Activated T-helper 1 cell treated with anti-CD3 and anti-CD28 coated beads, Interleukin-2, amount 50 U/mL, for 16 hours (primary cell): ENCODE measurements around the gene BANK1.

Experiments
- DNase-seq, 2 donors: peaks; one replicate each; pipeline ENCODE4 v3.0.0-alpha.2; 2020; ENCODE audit warnings: low read depth in 1 of 2, low spot score in 1 of 2

Gene BANK1

GRCh38 chr4:101954975-101955678 is 164.6 kb downstream of the BANK1 start:
- DNase-seq: no peak

- no peak for DNase-seq
Measured at GRCh38 chr4:101956068-101956825, 165.7 kb downstream of the BANK1 start.

DNA sequence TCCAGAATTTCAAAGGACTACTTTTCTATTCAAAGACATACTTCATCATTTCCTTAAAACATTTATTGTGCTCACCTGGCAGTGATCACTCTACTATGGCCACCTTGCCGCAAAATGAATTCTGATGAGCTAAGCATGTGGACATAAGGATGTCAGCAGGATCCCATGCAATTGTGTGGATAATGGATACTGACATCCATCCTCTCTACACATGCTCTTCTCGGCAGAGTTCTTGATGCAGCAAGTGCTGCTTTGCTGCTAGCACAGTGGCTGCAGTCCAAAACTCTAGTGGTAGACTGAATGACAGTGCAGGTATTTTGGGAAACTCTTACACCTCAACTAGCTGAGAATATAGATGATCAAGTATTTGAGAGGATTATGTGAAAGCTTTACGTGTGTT is 168.0 kb downstream of the BANK1 start:
- no peak for DNase-seq

GRCh38 chr4:101960431-101960830 is 169.9 kb downstream of the BANK1 start:
- no peak for DNase-seq

DNA sequence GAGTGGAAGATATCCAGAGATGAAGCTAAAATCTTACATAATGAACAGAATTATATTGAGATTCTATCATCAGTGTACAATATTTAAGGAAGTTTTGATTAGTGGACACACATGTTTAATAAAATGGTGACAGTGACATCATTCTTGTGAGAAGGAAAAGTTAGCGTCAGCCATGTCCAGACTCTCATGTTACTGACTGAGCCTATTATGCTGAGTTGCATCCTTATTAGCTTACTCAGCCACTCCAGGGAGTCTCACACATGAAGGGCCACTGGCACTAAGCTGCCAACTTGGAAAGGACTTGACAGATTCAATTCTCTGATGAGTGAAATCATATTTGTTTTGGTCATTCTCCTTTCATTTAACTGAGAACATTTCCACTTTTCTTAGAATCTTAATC is 170.6 kb downstream of the BANK1 start:
- no peak for DNase-seq

DNA sequence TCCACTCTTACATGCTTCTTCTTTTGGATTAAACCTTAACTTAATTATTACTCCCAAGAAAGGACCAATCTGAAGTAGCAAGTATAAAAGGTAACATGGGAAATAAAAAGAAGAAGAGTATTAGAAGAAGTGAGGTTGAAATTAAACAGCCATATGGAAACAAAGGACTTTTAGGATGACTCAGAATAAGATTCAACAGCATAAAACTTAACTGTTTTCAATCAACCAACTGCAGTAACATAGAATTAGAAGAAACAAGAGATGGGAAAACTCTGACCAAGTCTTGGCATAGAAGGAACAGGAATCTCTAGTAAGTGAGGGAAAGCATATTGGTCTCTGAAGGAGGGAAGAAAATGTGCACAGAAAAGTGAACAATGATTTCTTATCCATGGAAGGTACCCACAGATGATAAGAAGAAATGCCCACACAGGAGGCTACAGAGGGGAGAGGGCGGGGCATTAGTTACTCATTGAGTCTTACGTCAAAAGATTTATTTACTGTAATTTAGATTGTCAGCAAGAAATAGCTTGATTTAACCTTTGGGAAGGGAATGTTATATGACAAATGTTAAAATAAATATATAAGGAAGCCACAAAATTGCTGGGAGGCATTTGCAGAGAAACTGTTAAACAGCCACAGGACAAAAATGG is 177.3 kb downstream of the BANK1 start:
- DNase-seq: no peak

DNA sequence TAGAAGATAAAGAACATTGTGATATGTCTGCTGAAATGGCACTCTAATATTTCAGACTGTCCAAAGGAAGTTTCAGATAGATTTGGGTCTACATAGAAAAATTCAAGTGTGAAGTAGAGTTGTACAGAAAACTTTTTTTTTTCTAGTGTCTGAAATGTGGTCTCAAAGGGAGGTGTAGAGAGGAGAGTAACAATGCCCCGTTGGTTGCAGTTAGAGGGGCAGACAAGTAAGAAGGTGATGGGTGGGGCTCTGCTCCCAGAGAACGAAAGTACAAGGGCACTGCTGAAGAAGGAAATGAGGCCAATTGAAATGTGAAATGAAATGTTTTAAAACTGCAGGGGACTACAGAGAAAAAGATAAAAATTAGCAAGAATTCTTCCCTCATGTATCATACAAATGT is 177.8 kb downstream of the BANK1 start:
- DNase-seq: no peak

GRCh38 chr4:101969965-101970364 is 179.4 kb downstream of the BANK1 start:
- no peak for DNase-seq

DNA sequence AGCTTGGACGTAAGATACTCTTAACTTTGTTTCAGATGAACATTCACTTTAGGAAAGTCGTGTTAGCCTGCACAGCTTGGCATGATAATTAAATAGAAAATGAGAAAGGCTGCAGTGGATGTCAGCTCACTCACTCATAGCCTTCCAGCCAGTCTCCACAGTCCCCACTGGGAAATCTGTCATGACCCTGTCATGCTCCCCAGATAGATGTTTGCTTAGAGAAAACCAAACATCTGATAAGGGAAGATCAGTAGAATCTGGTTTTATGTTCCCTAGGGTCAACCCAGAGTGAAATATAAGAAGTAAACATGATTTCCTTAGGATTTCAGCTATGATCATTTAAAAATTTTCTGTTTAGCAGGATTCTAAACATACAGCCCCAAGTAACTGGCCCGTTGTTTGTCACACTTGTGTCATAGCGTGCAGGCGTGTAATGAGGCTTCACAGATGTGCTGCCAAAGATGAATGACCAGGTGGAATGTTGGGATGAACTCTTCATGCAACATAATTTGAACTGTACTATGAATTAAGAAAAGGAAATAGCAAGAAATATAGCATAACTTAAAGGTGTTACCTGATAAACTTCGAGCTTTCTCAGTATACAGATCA is 180.1 kb downstream of the BANK1 start:
- DNase-seq: no peak

DNA sequence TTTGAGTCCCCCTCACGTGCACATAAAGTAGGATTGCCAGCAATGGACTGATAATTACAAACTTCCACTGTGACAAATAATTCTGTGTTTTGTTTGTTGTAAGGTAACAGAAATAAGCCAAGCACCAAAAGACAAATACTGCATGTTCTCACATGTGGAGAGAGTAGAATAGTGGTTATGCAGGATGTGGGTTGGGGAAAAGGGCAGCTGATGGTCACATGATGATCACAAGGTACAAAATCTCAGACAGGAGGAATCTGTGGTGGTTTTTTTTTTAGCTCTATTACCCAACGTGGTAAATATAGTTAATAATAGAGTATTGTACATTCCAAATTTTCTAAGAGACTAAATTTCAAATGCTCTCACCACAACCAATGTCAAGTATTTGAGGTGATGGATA is 182.3 kb downstream of the BANK1 start:
- no peak for DNase-seq

- no peak for DNase-seq
Measured at GRCh38 chr4:101973361-101973760, 182.8 kb downstream of the BANK1 start.

DNA sequence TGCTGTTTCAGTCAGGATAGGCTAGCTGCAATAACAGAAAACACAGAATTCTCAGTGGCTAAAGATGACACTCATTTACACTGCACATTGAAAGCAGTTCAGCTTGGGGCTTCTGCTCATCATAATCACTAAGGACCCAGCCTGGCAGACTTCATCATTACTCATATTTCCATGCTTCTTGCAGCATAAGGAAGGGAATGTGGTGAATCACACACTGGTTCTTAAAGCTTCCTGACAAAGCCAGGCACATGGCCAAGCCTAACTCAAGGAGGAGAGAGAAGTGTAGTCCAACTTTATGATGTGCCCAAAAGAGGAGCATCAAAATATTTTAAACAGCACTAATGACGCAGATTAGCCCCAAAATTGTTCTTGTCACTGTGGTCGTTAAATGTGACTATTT is 186.5 kb downstream of the BANK1 start:
- DNase-seq: no peak

DNA sequence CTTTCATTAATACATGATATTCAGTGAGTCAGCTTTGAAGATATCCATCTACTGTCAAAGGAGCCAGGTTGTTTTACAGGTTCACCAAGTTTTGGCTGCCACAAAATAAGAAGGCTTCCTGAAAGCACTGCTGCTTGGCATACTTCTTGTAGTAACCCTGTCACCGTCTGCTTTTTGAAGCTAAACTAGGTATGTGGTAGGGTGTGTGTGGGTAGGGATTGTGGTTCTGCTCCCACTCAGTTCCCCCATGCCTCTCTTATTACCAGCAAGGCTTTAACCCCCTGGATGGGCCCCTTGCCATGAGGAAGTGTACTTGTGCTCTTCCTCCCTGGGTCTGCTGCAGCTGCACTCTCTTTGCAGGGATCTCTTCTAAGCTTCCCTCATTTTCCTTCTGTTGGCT is 191.2 kb downstream of the BANK1 start:
- no peak for DNase-seq

- no peak for DNase-seq
Measured at GRCh38 chr4:101983835-101984234, 193.3 kb downstream of the BANK1 start.

DNA sequence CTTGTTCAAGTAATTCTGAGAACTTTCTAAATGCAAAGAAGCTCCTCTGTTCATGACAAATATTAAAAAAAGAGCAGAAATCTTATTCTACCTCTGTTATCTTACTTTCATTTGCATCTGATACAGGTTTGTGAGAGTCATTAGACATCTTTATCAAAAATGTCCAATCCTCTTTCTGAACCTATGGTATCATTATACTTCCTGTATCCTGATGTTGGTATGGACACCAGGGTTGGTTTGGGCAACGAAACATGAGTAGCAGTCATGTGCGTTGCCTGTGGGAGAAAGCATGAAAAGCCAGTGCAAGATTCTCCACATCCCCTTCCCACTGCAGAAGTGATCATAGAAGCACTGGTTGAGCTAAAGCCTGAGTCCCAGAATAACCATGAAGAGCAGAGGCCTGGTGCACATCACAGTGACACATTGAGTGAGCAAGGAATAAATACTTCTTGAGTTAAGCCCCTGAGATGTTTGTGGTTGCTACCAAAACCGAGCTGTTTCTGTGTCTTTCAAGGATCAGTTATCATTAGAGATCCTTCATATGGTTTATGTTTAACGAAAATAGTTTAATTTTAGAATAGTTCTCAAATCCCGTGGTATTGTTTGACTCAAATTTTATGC is 197.2 kb downstream of the BANK1 start:
- no peak for DNase-seq

GRCh38 chr4:101989551-101989950 is 199.0 kb downstream of the BANK1 start:
- DNase-seq: no peak

GRCh38 chr4:101992446-101992845 is 201.9 kb downstream of the BANK1 start:
- DNase-seq: no peak

GRCh38 chr4:101993002-101993841 is 202.7 kb downstream of the BANK1 start:
- DNase-seq: no peak

DNA sequence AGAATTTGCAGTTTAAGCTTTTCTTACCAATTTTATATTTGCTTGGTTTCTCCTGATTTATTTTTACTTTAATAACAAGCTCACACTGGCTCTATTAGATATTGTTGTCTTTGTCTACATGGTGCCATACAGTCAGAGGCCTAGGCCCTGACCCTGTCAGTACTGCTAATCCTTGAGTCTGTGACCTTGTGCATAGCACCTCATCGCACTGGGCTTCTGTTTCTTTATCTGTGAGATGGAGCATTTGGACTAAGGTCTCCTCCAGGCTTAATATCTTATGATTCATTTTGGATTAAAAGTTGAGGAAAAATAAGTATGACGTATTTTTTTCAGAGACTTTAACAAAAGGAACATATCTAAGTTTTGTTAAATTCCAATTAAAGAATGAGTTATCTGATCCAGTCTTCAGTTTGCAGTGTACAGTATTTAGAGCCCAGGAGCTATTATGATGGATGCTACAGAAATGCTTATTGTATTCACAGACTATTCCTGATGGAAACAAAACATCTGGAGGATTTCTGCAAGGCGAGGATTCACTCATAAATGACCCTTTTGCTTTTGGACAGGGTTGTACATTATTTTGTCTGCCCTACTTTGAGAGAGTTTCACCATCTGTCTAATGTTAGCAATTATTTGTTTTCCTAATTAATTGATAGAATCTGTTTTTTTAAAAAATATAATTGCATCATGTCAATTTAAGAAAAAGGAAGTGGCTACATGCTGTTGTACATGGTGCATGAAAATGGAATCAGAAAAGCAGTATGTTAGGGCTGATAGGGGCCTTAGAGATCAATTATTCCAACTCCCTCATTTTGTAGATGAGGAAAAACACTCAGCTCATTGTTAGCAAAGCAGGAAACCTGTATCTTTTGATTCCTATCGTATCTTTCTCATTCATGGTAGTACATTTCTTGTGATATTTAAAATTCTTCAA is 203.6 kb downstream of the BANK1 start:
- DNase-seq: no peak
